Fibroblast of villous mesenchyme (primary cell): Measurements from ENCODE around the gene ZNF783. TPM values are rescaled to one million over a fixed set of nuclear protein-coding genes. Genes with fewer than 3 reads are reported as not detected.

ENCODE experiments used
- DNase-seq: peaks from one replicate; pipeline ENCODE4 v3.0.0-alpha.2; 2010; ENCODE audit warnings: low read depth
- H3K4me3 ChIP-seq: 2 replicates; pipeline ENCODE4 v1.5.1; 2011; ENCODE audit warnings: low read depth, mild to moderate bottlenecking, low read length
- total RNA-seq: library from RNA; depleted of rRNA; stranded (reverse); fragments of >200 nt; gene quantifications from 2 replicates; pipeline ENCODE4 v1.2.3, GENCODE V29; 2012
- TF ChIP-seq, protein P1 (sequence below): IDR thresholded peaks from 2 replicates; pipeline ENCODE4 v1.5.1; 2012; ENCODE audit warnings: low read depth, mild to moderate bottlenecking, low read length; ENCODE audit not compliant: insufficient read depth

Gene ZNF783
- total RNA-seq, 1 donor, result 8.6 TPM

DNA sequence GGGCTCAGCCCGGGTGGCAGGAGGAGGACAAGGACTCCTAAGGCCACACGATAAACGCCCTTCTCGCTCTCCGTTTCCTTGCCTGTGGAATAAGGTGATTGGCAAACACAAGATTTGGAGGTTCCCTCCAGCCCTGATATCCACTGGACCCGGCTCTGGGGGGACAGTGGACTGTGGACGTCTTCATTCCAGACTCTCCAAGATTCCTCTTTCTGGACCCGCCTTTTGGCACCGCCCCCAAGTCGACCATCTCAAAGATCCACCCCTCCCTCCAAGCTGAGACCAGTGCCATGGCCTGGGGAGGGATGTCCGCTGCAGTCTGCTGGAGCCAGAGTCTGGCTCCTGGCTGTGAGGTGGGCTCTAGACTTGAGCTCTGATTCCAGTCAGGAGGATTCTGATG, 23.6 kb downstream of the ZNF783 start:
- DNase-seq, result peak; percentile 17
- TF ChIP-seq, protein P1, sequence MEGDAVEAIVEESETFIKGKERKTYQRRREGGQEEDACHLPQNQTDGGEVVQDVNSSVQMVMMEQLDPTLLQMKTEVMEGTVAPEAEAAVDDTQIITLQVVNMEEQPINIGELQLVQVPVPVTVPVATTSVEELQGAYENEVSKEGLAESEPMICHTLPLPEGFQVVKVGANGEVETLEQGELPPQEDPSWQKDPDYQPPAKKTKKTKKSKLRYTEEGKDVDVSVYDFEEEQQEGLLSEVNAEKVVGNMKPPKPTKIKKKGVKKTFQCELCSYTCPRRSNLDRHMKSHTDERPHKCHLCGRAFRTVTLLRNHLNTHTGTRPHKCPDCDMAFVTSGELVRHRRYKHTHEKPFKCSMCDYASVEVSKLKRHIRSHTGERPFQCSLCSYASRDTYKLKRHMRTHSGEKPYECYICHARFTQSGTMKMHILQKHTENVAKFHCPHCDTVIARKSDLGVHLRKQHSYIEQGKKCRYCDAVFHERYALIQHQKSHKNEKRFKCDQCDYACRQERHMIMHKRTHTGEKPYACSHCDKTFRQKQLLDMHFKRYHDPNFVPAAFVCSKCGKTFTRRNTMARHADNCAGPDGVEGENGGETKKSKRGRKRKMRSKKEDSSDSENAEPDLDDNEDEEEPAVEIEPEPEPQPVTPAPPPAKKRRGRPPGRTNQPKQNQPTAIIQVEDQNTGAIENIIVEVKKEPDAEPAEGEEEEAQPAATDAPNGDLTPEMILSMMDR, result no peak
- peak overlapping the region; percentile 74 for H3K4me3 ChIP-seq

DNA sequence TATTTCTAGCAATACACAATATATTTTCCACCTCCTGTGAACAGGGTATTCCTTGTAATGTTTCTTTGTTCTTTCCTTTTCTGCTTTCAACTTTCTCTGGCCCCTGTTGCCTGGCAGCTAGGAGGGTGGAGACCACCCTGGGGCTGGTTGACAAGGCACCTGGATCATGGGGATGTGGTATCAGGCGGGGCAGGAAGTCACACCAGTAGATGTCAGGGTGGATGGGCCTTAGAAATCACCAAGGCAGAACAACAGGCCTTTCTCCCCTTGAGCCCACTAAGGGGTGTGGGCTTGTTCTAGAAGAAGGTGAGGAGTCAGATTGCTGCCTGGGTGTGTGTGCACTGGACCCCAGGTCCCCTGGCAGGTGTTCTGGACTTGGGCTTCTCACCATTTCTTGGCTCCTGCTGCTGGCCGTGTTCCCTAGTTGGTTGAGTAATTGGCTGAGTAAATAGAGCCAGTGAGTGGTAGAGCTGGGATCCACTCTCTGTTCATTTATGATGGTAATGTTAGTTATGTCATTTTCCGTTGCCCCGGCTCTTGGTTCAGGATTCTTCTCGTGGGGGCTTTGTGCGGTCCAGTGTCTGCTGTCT, 24.9 kb downstream of the ZNF783 start:
- no peak overlapping the region for H3K4me3 ChIP-seq
- DNase-seq, result no peak
- TF ChIP-seq, protein P1, result no peak

DNA sequence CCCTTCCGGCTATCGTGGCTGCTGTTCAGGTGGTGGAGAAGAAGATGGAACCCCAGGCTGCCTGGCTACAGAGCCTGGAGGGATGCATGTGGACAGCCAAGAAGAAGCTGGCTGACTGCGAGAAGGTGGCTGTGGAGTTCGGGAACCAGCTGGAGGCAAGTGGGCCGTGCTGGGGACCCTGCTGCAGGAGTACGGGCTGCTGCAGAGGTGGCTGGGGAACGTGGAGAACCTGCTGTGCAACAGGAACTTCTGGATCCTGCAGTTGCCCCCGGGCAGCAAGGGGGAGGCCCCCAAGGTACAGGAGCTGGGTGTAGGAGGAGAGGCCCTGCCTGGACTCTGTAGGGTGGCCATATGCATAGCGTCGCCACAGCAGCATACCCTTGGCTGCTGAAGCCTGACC, 25.6 kb downstream of the ZNF783 start:
- no peak overlapping the region for H3K4me3 ChIP-seq
- TF ChIP-seq, protein P1, result no peak
- no peak for DNase-seq

DNA sequence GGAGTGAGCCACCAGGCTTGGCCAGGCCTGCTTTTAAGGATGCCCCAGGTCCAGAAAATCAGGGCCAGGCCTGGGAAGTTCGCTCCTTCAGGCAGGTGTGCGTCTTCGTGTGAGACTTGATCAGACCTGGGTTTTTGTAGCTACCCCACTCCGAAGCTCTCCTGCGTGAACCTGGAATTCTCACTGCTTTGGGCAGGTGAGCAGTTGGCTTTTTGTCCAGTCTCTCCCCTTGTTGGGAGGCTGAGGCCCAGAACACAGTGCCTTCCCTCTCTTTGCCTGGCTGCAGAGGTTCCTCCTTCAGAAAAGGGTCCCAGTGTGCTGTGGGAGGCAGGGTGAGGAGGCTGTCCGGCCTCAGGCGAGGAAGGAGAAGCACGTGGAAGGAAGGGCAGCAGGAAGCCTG, 27.3 kb downstream of the ZNF783 start:
- TF ChIP-seq, protein P1, result no peak
- no peak for DNase-seq
- H3K4me3 ChIP-seq, result no peak overlapping the region

DNA sequence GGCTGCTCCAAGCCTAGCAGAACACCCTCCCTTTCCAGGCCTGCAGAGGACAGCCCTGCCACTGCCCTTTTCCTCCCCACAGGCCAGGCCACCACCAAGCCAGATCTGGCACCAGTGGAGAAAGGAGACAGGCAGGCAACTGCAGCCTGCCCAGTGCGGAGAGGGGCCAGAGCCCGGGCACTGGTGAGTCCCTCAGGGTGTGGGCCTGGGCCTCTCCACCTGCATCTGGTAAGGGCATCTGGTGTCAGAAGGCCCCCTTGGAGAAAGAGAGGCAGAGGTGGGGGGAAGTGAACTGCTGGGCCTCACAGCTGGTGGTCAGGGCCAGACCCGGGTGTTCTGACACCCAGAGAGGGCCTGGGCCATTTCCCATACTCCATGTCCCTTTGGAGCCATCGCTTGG, 27.9 kb downstream of the ZNF783 start:
- TF ChIP-seq, protein P1, result no peak
- DNase-seq, result no peak

DNA sequence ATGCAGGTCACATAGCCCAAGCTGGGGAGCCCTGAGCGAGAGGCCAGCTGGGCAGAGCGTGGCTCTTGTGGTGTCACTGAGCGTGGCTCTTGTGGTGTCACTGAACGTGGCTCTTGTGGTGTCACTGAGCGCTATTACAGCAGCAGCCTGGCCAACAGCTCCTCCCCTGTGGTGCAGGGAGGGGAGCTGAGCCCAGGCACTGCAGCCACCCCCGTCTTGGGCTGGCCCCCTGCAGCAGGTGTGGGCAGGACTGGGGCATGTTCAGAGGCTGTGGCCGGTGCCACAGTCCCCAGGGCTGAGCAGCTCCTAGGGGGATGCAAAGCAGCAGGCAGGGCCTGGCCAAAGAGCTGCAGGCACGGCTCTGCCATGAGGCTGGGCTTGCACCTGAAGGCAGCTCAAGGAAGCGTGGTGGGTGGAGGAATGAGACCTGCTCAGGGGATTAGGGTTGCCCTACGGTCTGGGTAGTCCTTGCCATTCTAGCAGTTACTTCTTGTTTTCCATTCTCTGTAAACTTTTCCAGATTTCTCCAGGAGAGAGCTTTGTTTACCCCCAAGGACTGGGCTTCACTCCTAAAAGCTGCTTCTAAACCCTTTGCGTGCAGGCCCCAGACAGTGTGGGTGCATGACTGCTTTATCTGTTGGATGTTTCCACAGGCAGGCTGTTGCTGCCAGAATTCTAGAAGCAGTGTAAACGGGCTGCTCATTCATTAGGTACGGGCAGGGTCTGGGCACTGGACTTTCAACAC, 29.2 kb downstream of the ZNF783 start:
- H3K4me3 ChIP-seq, result no peak overlapping the region
- TF ChIP-seq, protein P1, result no peak
- no peak for DNase-seq

More for the DNA sequence above, 27.9 kb downstream of the ZNF783 start:
- no peak overlapping the region for H3K4me3 ChIP-seq
